ENCODE data around the gene SAMD8.
"Not testable (repeated sequence)": the region's sequence is repeated elsewhere in the genome, so short reads cannot be mapped to it uniquely, and the experiment has no call there.

The SAMD8 gene

DNA sequence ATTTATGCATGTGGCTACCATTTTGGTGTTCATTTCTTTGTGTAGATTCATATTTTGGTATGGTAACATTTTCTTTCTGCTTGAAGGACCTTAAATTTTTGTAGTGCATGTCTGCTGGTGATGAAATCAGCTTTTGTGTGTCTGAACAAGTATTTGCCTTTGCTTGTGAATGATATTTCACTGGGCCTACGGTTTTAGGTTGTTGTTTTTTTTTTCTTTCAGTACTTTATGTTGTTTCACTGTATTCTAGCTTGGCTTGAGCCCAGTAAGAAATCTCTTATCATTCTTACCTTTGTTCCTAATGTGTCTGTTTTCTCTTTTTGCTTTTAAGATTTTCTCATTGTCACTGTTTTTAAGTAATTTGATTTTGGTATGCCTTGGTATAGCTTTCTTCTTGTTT is 31.9 kb downstream of the SAMD8 start:
- DNase-seq: no peak

DNA sequence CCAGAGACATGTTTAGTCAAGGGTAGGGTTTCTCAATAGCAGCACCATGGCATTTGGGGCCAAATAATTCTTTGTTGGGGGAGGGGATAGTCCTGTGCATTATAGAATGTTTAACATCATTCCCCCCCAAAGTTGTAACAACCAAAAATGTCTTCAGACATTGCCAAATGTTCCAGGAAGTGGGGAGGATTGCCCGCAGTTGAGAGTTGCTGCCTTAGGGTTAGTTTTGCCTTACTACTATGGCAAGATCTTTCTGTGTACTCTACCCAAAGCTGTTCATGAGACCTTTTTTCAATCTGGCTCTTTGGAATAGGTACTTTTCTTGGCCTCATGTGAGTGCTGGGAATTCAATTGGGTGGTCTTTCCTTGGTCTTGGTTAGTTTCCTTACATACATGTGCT is 34.1 kb downstream of the SAMD8 start:
- no peak for DNase-seq

DNA sequence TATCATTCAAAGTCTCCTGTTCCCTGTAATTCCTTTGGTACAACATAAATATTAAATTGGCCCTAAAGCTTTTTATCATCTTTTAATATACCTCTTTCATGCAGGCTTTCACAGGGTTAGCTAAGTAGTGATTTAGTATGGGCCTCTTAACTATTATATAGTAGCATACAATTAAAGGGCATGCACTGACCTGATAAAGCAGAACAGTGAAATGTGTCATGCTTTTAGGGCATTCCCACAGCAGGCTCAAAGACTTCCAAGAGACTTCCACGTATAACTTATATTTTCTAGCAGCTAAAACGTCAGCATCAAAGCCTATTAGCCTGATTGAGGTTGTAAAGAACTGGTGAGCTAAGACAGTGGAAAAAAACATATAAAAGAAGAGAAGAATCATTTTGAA is 35.3 kb downstream of the SAMD8 start:
- peak in 1 of 3 donors; percentile 30 for DNase-seq

DNA sequence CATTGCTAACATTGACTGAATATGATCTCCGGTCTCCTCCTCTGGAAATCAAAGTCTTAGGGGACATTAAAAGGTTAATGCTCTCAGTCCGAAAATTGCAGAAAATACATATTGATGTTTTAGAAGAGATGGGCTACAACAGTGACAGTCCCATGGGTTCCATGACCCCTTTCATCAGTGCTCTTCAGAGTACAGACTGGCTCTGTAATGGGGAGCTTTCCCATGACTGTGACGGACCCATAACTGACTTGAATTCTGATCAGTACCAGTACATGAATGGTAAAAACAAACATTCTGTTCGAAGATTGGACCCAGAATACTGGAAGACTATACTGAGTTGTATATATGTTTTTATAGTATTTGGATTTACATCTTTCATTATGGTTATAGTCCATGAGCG is 39.2 kb downstream of the SAMD8 start:
- no peak for DNase-seq

DNA sequence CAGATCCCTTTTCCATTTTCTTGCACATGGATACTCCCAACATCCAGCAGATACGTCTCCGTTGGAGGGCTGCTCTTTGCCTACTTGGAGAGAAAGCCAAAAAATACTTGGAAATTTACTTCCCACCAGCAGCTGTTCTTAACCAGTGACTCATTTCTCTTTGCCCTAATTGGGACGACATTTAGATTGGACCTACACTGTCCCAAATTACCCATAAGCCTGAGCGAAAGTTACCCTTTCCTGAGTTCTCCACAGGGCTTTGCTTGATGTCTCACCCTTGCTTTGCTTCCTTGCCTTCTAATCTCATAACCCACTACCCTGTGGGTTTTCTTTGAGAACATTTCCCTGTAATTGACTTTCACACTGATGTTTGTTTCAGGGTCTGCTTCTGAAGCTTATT is 48.1 kb downstream of the SAMD8 start:
- DNase-seq: no peak

DNA sequence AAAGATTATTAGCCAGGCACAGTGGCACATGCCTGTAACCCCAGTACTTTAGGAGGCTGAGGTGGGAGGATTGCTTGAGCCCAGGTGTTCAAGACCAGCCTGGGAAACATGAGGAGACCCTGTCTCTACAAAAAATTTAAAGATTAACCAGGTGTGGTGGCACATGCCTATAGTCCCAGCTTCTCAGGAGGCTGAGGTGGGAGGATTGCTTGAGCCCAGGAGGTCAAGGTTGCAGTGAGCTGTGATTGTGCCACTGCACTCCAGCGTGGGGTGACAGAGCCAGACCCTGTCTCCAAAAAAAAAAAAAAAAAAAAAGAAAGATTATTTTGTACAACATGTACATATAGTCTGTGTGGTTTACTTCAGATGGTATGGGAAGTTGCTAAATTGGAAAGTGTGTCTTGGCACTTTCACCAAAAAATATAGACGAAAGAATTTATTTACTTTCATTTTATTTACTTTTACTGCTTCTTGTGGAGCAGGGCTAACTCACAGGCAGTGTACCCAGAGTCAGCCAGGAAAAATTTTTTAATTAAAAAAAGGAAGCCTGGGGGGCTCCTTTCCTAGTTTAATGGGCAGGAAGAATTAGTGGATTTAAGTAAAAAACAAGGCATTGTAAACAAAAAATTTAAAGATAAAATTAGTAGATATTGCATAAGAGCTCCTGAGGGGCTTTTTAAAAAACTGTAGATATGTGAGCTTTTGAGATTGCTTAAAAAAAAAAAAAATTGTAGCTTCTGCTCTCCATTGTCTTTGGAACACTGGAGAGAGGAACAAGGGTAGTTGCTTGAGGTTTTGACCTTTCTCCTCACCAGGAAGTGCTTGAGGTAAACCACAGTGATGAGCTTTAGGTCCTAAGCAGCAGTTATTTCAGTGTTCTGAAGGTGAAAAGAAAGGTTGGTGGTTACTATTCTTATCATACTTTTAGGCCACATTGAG is 54.5 kb downstream of the SAMD8 start:
- DNase-seq: peak; percentile 12 to 32 (median 29)

DNA sequence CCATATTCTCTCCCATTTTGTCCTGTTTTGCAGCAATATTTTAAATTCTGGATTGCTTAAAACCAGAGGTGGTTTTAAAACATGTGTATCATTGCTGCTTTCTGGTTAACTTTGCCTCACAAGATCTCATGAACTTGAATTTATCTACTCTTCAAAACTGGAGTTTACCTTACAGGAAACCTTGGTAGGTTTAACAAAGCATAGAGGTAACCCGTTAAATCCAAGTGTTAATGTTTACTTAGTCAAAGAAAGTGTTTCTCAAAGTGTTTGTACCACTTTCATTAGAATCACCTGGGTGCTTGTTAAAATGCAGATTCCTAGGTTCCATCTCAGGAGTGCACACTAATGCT is 55.1 kb downstream of the SAMD8 start:
- no peak for DNase-seq

DNA sequence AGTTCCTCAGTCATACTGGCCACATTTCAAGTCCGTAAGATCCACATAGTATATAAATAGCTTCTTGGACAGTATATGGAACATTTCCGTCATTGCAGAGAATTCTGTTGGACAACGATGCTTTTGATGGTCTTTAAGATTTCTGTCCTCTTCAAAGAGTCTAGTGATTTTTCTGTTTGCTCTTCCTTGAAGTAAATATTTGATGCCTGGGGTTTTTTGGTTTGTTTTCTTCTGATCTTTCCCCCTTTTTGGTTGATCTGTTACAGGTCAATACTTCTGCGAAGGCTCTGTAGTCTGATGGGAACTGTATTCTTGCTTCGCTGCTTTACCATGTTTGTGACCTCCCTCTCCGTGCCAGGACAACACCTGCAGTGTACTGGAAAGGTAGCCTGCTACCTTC is 56.8 kb downstream of the SAMD8 start:
- DNase-seq: no peak

DNA sequence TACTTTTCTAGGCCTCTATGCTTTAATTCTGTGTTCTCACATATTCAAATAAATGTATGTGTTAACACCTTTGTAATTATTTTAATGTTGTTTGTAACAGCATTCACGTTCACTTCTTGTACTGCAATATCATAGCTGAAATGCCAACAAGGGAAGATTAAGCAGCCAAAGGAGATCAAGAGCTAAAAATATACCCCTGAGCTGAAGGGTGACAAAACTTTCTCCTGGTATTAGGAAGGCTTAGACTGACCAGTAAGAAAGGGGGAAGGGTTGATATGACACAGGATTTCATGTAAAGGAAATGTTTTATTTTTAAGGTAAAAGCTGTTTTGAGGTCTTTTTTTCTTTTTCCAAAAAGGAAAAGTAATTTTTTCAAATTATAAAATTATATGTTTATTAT is 58.8 kb downstream of the SAMD8 start:
- DNase-seq: no peak

DNA sequence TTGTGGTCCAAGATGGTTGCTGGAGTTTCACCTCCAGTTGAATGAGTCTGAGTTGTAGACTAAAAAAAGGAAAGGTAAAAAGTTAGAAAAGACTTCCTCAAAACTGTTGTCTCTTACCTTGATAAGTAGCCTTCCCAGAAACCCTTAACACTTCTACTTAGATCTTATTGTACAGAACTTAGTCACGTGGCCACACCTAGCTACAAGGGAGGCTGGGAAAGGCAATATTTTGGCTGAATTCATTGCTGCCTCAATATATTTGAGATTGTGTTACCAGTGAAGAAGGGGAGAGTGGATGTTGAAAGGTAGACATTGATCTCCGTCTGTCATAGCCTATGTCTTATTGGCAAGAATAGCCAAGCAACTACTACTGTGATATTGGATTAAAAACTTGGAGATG is 63.6 kb downstream of the SAMD8 start:
- no peak for DNase-seq

DNA sequence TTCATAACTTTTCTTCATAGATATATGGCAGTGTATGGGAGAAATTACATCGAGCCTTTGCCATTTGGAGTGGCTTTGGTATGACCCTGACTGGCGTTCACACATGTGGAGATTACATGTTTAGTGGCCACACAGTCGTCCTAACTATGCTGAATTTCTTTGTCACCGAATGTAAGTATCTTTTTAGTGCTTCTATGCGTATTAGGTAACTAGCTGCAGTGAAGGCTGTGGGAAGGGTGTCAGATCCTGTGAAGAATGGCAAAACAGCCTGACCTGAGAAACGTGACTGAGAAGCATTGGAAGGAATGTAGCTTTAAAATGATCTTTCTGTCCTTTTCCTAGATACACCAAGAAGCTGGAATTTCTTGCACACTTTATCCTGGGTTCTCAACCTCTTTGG is 64.6 kb downstream of the SAMD8 start:
- DNase-seq: no peak

DNA sequence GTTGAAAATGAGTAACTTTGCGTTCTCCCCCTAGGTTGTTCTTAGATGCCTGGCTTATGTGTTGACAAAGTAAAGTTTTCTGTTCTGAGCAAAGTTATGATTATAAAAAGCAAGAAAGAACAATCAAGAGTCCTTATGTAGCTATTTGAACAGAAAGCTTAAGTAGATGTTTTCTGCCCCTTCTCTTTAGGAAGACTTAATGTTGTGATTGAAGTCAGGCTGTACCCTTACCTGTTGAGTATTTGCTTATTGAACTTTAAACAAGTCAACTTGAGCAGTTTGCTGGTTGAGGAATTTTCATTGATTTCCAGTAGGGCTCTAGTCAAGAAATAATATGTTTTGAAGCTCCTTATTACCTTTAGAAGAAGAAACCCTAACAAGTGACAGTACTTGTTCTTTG is 65.3 kb downstream of the SAMD8 start:
- no peak for DNase-seq

DNA sequence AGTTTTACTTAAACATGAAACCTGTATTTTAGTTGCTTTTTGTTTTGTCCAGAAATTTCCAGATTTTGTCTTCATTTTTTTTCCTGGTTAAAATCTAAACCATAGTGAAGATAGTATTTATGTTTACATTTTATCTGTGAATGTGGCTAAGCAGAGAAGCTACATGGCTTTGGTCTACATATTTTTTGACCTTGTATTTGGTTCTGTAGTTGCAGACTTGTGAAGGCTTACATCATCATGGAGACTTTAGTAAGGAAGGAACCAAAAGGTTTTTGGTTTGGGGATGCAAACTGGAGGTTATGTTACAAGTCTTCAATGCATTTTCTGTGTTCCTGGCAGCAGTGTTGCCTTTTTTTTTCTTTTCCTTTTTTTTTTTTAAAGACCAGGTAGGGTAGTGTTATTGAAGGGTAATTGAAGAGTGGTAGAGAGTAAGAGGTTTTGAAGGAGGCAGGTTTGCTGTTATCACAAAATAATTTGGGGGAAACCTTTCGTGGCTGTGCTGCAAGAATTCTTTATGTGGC is 68.3 kb downstream of the SAMD8 start:
- no peak for DNase-seq

DNA sequence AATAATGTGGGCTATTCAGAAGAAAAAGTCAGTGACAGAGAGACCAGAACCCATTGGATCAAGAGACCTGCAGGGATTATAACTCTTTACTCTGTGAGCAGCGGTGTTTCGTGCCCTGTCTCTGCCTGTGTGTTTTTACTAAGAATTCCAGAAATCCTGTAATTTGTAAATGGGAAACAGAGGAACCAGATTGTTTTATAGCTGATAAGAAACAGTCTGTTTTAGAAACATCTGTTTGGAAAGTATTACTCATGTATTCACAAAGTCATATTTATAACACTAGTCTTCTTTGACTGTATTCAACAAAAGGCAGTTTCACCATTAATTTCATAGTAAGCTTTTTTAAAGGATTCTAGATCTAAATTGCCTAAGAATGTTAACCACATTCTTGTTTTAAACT is 69.1 kb downstream of the SAMD8 start:
- DNase-seq: no peak

DNA sequence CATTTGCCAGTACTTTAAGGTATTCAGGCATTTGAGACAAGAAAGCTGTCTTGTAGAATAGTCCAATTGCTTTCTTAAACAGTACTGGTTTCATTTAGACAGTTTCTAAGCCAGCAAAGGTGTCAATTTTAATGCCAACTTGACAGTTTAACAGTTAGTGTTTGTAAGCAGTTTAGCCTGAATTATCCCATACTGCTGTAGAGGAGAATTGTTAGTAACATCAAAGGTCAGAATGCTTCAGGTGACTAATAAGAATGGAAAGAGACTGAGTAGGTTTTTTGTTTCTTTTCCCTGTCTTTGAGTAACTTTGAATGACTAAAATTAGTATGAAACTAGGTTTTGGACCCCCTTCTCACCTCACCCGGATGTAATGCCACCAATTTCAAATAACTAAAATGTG is 69.6 kb downstream of the SAMD8 start:
- DNase-seq: no peak

DNA sequence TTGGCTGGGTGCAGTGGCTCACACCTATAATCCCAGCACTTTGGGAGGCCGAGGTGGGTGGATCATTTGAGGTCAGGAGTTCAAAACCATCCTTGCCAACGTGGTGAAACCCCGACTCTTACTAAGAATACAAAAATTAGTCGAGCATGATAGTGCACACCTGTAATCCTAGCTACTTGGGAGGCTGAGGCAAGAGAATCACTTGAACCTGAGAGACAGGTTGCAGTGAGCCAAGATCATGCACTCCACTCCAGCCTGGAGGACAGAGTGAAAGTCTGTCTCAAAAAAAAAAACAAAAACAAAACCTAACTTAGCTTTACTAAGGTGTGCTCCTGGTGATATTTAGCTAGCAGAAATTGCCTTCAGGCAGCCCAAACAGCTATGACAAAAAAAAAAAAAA is 74.9 kb downstream of the SAMD8 start:
- no peak for DNase-seq

DNA sequence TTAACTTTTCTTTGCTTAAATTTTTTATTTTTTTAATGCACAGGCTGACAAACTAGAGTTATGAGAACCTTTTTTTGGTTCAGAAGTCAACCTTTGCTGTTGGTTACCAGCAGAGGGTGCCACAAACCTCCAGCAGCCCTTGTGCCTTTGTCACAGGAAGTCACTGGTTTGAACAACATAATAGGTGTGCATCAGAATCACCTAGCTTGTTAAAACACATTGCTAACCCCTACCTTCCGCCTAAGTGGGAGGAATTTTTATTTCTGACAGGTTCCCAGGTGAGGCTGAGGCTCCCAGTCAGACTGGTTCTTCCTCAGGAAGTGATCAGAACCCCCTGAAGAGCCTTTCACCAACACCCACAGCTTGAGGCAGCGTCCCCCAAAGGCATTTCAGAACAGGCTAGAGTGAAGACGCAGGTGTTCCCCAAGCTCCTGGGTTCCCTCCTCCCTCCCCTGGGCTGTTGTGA is 76.5 kb downstream of the SAMD8 start:
- peak; percentile 69 to 71 (median 70) for DNase-seq

DNA sequence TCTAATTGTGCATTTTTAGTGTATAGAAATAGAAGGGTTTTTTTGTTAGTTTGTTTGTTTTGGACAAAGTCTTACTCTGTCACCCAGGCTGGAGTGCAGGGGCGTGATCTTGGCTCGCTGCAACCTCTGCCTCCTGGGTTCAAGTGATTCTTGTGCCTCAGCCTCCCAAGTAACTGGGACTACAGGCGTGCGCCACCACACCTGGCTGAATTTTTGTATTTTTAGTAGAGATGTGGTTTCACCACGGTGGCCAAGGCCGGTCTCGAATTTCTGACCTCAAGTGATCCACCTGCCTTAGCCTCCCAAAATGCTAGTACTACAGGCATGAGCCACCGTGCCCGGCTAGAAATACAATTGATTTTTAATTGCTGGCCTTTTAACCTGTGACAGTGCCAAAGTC is 77.1 kb downstream of the SAMD8 start:
- not testable (repeated sequence) for DNase-seq

DNA sequence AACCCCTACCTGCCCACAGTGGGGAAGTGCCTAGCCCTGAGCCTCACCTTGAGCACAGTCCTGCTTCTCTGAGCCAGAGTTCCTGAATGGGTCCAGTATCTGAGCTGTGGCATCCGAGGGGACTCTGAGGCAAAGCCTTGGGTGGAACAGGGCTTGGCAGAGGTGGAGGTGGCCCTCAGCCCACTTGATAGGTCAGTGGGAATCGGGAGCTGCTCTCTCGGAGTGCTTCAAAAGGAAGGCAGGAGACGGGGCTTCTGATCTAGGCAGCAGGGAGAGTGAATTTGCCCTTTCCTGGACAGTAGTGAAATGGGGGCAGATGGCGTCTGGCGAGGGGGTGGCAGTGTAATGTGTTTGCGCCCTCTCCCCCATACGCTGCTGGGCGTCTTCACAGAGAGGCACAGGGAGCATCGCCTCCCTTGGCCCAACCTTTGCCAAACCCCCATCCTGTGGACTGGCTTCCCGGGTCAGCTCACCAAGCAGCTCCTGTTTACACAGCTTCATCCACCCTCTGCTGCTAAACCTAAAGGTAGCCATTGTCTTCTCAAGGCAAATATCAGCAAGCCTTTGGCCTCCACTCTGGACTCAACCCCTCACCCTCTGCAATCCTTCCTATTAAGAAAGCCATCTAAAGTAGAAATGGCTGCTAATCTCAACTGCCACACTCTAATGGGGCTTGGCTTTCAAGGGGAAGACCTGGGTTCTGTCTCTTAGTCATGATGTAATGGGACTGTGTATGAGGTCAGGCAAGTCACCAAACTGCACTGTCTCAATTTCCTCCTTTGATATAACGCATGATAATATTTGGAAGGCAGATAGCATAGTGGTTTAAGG is 78.0 kb downstream of the SAMD8 start:
- no peak for DNase-seq

DNA sequence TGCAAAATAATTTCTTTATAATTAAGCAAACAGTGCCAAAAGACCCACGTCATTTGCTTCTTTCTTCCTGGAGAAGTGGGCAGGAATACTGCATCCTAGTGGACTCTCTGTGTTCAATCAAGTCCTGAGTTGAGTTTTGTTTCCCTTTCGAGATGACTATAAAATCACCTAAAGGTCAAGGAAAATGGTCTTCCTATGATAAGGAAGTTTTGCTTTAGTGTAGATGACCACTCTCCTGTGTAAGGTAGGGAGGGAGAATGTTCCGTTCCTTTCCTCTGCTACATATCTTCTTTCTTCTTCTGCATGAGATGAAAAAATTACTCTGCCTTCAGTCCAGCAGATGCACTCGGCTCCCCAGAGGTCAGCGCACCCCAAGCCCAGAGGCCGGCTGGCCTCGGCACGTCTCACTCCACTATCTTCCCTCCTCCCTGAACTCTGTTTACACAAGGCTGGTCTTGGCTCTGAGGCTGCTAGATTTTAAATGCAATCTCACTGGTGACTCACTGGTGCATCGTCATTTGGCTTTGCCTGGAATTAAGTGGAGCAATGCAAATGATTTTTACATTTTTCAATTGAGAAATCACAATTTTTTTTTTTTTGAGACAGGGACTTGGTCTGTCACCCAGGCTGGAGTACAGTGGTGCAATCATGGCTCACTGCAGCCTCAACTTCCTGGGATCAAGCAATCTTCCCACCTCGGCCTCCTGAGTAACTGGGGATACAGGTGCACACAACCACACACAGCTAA is 80.5 kb downstream of the SAMD8 start:
- DNase-seq: peak; percentile 72 to 90 (median 83)

DNA sequence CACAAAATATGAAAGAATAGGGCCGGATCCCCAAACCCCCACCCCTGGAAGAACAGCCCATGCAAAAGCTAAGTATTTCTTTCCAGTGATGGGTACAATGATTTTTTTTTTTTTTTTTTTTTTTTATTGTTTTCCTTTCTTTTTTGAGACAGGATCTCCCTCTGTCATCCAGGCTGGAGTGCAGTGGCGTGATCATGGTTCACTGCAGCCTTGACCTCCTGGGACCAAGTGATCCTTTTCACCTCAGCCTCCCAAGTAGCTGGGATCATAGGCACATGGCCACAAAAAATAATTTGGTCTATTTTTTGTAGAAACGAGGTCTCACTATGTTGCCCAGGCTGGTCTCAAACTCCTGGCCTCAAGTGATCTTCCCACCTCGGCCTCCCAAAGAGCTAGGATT is 83.2 kb downstream of the SAMD8 start:
- not testable (repeated sequence) for DNase-seq

DNA sequence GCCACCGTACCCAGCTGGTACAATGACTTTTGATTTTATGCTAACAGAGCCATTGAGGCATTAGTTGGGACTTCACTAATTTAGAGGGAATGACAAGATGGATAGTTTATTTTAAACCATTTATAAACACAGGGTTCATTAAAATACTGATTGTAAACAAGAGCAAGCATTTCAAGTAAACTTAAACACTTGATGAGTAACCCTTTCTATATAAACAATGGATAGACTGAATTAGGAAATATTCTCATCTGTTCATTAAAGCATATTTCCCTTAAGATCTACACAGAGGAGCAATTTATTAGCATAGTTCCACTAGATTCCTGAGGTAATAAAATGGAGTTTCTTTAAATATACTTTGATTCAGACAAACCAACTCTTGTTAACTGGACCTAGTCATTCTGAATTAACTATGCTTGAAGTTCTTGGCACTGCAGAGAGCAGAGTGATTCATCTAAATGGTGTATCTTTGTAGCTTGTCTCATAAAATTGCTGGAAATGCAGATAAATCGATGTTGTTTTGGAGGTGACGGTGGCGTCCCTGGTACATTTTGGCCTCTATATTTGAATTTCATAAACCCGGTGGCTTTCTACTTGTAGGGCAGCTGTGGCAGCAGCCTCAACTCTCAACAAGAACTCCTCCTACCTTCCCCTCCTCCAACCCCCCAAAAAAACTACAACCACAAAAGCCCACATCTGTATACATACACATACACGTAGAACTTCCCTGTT is 83.7 kb downstream of the SAMD8 start:
- no peak for DNase-seq
